ENCODE results near the gene PAXX.

PAXX gene

DNA sequence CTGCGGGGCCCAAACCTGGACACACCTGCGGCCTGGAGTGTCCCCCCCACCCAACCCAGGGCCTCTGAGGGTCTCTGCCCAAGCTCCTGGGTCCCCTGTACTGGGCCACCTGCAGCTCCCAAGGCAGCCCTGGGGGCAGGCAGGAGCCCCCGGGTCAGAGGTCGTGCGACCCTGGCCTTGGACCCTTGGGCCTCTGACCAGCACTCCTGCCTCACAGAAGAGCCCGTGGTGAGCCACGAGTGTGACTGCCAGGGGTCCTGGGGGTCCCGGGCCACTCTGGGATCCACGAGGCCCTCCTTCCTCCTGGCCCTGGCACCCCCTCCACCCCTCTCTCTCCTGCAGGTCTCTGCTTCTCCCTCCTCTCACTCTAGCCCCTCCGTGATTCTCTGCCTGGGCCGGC is 19.9 kb upstream of the PAXX start:
- DNase-seq (ENCODE audit: low read depth): no peak
- H3K4me3 ChIP-seq (ENCODE audit: low read depth, low read length): no peak overlapping the region
- TF ChIP-seq, protein P1, sequence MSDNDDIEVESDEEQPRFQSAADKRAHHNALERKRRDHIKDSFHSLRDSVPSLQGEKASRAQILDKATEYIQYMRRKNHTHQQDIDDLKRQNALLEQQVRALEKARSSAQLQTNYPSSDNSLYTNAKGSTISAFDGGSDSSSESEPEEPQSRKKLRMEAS (IDR thresholded peaks at IDR 0.05; ENCODE audit: low read depth, low read length): no peak
- TF ChIP-seq, protein P2, sequence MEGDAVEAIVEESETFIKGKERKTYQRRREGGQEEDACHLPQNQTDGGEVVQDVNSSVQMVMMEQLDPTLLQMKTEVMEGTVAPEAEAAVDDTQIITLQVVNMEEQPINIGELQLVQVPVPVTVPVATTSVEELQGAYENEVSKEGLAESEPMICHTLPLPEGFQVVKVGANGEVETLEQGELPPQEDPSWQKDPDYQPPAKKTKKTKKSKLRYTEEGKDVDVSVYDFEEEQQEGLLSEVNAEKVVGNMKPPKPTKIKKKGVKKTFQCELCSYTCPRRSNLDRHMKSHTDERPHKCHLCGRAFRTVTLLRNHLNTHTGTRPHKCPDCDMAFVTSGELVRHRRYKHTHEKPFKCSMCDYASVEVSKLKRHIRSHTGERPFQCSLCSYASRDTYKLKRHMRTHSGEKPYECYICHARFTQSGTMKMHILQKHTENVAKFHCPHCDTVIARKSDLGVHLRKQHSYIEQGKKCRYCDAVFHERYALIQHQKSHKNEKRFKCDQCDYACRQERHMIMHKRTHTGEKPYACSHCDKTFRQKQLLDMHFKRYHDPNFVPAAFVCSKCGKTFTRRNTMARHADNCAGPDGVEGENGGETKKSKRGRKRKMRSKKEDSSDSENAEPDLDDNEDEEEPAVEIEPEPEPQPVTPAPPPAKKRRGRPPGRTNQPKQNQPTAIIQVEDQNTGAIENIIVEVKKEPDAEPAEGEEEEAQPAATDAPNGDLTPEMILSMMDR (IDR thresholded peaks at IDR 0.05; ENCODE audit: low read depth, low read length): no peak
- TF ChIP-seq MYC (IDR thresholded peaks at IDR 0.05; ENCODE audit: low read depth, low read length) (no peak), POLR2A (IDR thresholded peaks at IDR 0.05; ENCODE audit: extremely low read depth, insufficient read length) (no peak)

DNA sequence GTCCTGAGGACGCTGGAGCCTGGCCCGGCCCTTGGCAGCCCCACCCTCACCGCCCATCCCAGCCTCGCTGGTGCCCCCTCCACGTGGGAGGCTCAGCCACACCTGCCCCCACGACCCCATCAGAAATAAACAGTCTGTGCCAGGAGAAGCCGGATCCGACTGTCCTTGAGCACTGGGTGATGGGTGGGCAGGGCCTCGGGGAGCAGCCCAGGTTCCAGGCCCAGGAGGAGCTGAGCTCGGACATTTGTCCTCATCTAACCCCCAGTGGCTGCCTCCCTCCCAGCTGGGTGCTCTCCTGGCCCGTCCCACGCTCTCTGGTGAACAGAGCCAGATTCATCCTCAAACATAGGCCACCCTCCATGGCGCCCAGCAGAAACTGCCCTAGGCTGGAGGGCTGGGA is 19.5 kb upstream of the PAXX start:
- no peak for DNase-seq (ENCODE audit: low read depth)
- TF ChIP-seq, protein P1 (IDR thresholded peaks at IDR 0.05; ENCODE audit: low read depth, low read length): no peak
- TF ChIP-seq, protein P2 (IDR thresholded peaks at IDR 0.05; ENCODE audit: low read depth, low read length): no peak
- no peak for TF ChIP-seq POLR2A (IDR thresholded peaks at IDR 0.05; ENCODE audit: extremely low read depth, insufficient read length)
- no peak overlapping the region for H3K4me3 ChIP-seq (ENCODE audit: low read depth, low read length)

DNA sequence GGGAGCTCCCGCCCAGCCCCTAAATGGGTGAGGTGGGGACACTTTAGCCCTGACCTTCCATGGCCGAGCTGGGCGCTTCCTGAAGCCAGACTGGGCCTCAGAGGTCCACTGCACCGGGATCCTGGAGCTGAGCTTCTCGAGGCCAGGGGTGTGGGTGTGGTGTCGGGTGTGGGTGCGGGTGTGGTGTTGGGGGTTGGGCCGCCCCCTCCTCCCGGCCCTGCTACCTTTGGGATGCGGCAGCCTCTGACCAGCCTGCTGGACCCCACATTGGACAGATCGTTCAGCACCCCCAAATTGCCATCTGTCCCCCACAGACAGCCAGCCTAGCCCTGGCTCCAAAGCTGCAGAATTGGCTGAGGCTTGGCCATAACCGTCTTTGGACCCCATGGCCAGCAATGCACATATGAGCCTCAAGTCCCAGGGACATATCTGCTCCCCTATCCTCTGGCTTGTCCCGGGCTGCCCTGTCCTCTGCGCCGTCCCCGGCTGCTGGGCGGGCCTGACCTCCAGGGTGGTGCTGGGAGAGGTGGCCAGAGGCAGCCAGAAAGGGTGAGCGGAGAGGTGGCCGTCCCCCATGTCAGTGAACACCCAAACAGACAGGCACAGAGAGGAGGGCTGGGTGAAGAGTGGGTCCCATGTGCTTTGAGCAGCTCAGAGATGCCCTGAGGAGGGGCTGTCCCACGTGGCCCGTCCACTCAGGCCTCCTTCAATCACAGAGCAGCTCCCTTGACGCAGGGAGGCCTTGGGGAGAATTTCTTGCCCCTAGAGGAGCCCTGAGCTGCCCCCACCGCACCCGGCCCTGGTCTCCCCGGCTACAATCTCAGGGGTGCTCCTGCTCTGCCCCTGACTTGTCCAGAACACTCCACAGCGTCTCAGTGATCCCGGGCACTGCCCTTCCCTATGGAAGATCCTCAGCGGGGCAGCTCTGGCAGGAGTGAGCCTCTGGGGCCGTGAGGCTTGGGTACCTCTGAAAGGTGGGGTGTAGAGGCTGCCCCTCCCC is 18.3 kb upstream of the PAXX start:
- H3K4me3 ChIP-seq (ENCODE audit: low read depth, low read length): no peak overlapping the region
- DNase-seq (ENCODE audit: low read depth): no peak
- TF ChIP-seq MYC (IDR thresholded peaks at IDR 0.05; ENCODE audit: low read depth, low read length) (no peak), POLR2A (IDR thresholded peaks at IDR 0.05; ENCODE audit: extremely low read depth, insufficient read length) (no peak)
- TF ChIP-seq, protein P1 (IDR thresholded peaks at IDR 0.05; ENCODE audit: low read depth, low read length): no peak
- TF ChIP-seq, protein P2 (IDR thresholded peaks at IDR 0.05; ENCODE audit: low read depth, low read length): no peak

DNA sequence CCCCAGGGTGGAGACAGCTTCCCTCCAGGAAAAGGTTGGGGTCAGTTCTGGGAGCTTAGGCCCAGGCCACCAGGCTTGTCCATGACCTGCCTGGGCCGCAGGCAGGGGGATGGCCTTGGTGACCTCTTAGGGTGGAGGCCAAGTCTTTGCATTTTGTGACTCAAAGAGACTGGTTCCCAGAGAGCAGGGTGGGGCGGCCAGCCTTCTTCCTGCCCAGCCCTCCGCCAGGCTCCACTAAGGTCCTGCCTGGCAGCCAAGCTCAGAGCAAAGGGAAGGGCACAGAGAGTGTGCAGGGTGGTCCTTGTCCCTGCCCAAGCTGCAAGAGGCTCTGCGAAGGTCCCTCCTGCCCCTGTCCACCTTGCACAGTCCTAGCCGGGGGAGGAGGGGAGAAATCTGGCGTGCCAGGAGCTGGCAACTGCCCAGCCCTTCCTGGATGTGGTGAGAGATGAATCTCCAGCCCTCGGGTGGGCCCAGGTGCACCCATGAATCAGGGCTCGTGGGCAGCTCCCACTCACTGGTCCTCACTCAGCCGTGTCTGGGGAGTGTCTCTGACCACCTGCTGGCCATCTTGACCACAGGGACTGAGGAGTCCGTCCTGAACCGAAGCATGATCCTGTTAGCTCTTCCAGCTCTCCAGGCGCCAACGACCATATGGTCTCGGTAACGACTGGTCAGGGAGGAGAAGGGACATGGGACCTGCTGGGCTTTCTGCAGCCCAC is 17.2 kb upstream of the PAXX start:
- DNase-seq (ENCODE audit: low read depth): no peak
- TF ChIP-seq POLR2A (IDR thresholded peaks at IDR 0.05; ENCODE audit: extremely low read depth, insufficient read length): no peak
- TF ChIP-seq MYC (IDR thresholded peaks at IDR 0.05; ENCODE audit: low read depth, low read length): no peak
- TF ChIP-seq, protein P2 (IDR thresholded peaks at IDR 0.05; ENCODE audit: low read depth, low read length): no peak
- TF ChIP-seq, protein P1 (IDR thresholded peaks at IDR 0.05; ENCODE audit: low read depth, low read length): no peak
- no peak overlapping the region for H3K4me3 ChIP-seq (ENCODE audit: low read depth, low read length)

DNA sequence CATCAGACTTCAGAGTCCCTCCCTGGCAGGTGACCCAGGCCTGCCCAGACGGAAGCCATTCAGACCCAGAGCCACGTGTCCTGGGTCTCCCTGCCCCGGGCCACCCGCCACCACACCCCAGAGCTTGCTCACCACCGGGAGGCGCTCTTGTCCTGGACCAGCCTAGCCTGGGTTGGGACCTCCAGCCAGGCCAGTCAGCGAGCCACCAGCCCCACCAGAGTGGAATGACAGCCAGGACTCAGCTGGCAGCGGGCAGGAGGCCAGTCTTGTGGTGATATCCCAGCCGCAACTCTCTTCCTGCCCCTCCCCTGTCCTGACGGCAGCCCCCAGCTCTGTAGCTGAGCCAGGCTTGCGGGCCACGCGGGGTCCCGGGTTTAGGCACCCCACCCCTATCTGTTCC is 16.6 kb upstream of the PAXX start:
- no peak overlapping the region for H3K4me3 ChIP-seq (ENCODE audit: low read depth, low read length)
- DNase-seq (ENCODE audit: low read depth): peak; percentile 43
- no peak for TF ChIP-seq MYC (IDR thresholded peaks at IDR 0.05; ENCODE audit: low read depth, low read length)
- TF ChIP-seq, protein P2 (IDR thresholded peaks at IDR 0.05; ENCODE audit: low read depth, low read length): peak; percentile 33
- TF ChIP-seq, protein P1 (IDR thresholded peaks at IDR 0.05; ENCODE audit: low read depth, low read length): no peak
